Small intestine (tissue), 7 donors: ENCODE data around the gene BCL2L12. TPM values are rescaled to one million over a fixed set of nuclear protein-coding genes. Genes with fewer than 3 reads are reported as not detected.
"Not testable (repeated sequence)": the region's sequence is repeated elsewhere in the genome, so short reads cannot be mapped to it uniquely, and the experiment has no call there.

Experiments
- DNase-seq, 2 donors: peaks; one replicate each; pipeline versions ENCODE4 v3.0.0 to v3.0.0-alpha.2; 2013
- FAIRE-seq: peaks from 2 replicates; lab custom pipeline; 2012; peaks lifted over from hg19 to GRCh38; lab: Jason Lieb, UNC
- H3K27ac ChIP-seq, 3 donors: one replicate each; pipeline ENCODE4 v1.5.1; 2013; ENCODE audit warnings: low read length in 2 of 3, mild to moderate bottlenecking in 2 of 3, control low read depth in 1 of 3, inconsistent platforms in 1 of 3, low read depth in 1 of 3, moderate library complexity in 1 of 3
- H3K27me3 ChIP-seq, 3 donors: one replicate each; pipeline ENCODE4 v1.6.1; 2013; ENCODE audit warnings: low read length in 3 of 3, inconsistent platforms in 1 of 3; ENCODE audit not compliant: control insufficient read depth in 3 of 3, insufficient read depth in 3 of 3
- H3K36me3 ChIP-seq, 3 donors: one replicate each; pipeline ENCODE4 v1.6.1; 2013; ENCODE audit warnings: low read length in 3 of 3, inconsistent platforms in 1 of 3, low read depth in 1 of 3, mild to moderate bottlenecking in 1 of 3, moderate library complexity in 1 of 3; ENCODE audit not compliant: control insufficient read depth in 3 of 3, insufficient read depth in 2 of 3
- H3K4me1 ChIP-seq, 3 donors: one replicate each; pipeline ENCODE4 v1.6.1; 2013; ENCODE audit warnings: low read length in 2 of 3, inconsistent platforms in 1 of 3, low read depth in 1 of 3, mild to moderate bottlenecking in 1 of 3, moderate library complexity in 1 of 3; ENCODE audit not compliant: control insufficient read depth in 3 of 3, insufficient read depth in 2 of 3
- H3K4me3 ChIP-seq, 3 donors: one replicate each; pipeline ENCODE4 v1.5.1; 2013; ENCODE audit warnings: low read length in 3 of 3, control low read depth in 1 of 3, inconsistent platforms in 1 of 3, low read depth in 1 of 3, mild to moderate bottlenecking in 1 of 3, moderate library complexity in 1 of 3
- H3K9me3 ChIP-seq, 2 donors: one replicate each; pipeline ENCODE4 v1.6.1; 2013; ENCODE audit warnings: low read depth in 1 of 2, low read length in 1 of 2; ENCODE audit not compliant: control insufficient read depth in 2 of 2, insufficient read depth in 1 of 2
- WGBS, 3 donors: extraction: QIAGEN DNeasy Blood & Tissue Kit; methylation state at CpG; one replicate each; pipeline ENCODE4 v1.1.7; 2013; 5-methylcytosine and 5-hydroxymethylcytosine counted together
- polyA plus RNA-seq, 4 donors: library from polyadenylated mRNA; stranded (reverse) in 3 of 4; unstranded in 1 of 4; fragments of 200-250 nt in 3 of 4; fragments of 120-200 nt in 1 of 4; gene quantifications; one replicate each; pipeline versions ENCODE4 v1.2.1 to v1.2.3, GENCODE V29; 2013
- donor health status: healthy with polysubstance abuse.
- donor health status: control.
- donor health status: control.
- donor health status: Bipolar disorder and iron deficiency.
- donor health status: healthy.

Gene BCL2L12
- polyA plus RNA-seq, 4 donors: 11.2 to 36.6 (median 17.1) TPM

- H3K36me3 ChIP-seq: no peaks in the 10 kb centered on the region
- H3K4me1 ChIP-seq: no peaks in the 10 kb centered on the region
- no peak for FAIRE-seq
- H3K27me3 ChIP-seq: no peaks in the 10 kb centered on the region
- no peak overlapping the region for H3K27ac ChIP-seq
- DNase-seq: no peak
- H3K4me3 ChIP-seq: no peak overlapping the region
- H3K9me3 ChIP-seq: no peaks in the 10 kb centered on the region
- 45 to 69% (median 64%) methylated on average over 7 to 8 of the region's 8 CpGs for WGBS, 3 donors
Measured at GRCh38 chr19:49713236-49713845, 47.6 kb downstream of the BCL2L12 start.

GRCh38 chr19:49716154-49716553 lies 50.4 kb downstream of the BCL2L12 start:
- no peak for FAIRE-seq
- no peaks in the 10 kb centered on the region for H3K9me3 ChIP-seq
- H3K27ac ChIP-seq: no peak overlapping the region
- no peak for DNase-seq
- WGBS, 3 donors: 66 to 74% (median 72%) methylated on average over 3 of the region's 3 CpGs
- H3K27me3 ChIP-seq: no peaks in the 10 kb centered on the region
- no peaks in the 10 kb centered on the region for H3K36me3 ChIP-seq
- no peaks in the 10 kb centered on the region for H3K4me1 ChIP-seq
- H3K4me3 ChIP-seq: no peak overlapping the region

GRCh38 chr19:49718511-49718910 lies 52.8 kb downstream of the BCL2L12 start:
- Histone ChIP-seq H3K27ac (no peak overlapping the region), H3K36me3 (no peaks in the 10 kb centered on the region), H3K27me3 (no peaks in the 10 kb centered on the region), H3K9me3 (no peaks in the 10 kb centered on the region), H3K4me3 (no peak overlapping the region), H3K4me1 (no peaks in the 10 kb centered on the region)
- no peak for FAIRE-seq
- WGBS, 3 donors: 77 to 85% (median 83%) methylated on average over 8 of the region's 8 CpGs
- no peak for DNase-seq

GRCh38 chr19:49718991-49719390 lies 53.3 kb downstream of the BCL2L12 start:
- H3K4me3 ChIP-seq: no peak overlapping the region
- FAIRE-seq (no peak), DNase-seq (no peak)
- no peaks in the 10 kb centered on the region for H3K36me3 ChIP-seq
- no peak overlapping the region for H3K27ac ChIP-seq
- H3K4me1 ChIP-seq: no peaks in the 10 kb centered on the region
- H3K9me3 ChIP-seq: no peaks in the 10 kb centered on the region
- WGBS, 3 donors: 62 to 76% (median 69%) methylated on average over 6 of the region's 6 CpGs
- no peaks in the 10 kb centered on the region for H3K27me3 ChIP-seq

GRCh38 chr19:49719420-49719819 lies 53.7 kb downstream of the BCL2L12 start:
- H3K9me3 ChIP-seq, H3K36me3 ChIP-seq, H3K4me3 ChIP-seq, DNase-seq, FAIRE-seq, H3K27me3 ChIP-seq, H3K4me1 ChIP-seq, H3K27ac ChIP-seq: not testable (repeated sequence)
- 73 to 80% (median 78%) methylated on average over 21 to 22 of the region's 22 CpGs for WGBS, 3 donors

Other genes with a start within 250 kb of the BCL2L12 start
- gene PTH2, start 242.5 kb upstream of the BCL2L12 start, polyA plus RNA-seq: not detected
- gene GFY, start 240.5 kb upstream of the BCL2L12 start, polyA plus RNA-seq: not detected
- gene SLC17A7, start 224.4 kb upstream of the BCL2L12 start, polyA plus RNA-seq: 1 to 10 TPM in 1 of 4 donors, under 1 TPM in 3; 0.09 to 1.1 (median 0.25) TPM
- gene PIH1D1, start 214.1 kb upstream of the BCL2L12 start, polyA plus RNA-seq: 100 to 1,000 TPM in 1 of 4 donors, 10 to 100 TPM in 3; 81.1 to 115 (median 89.6) TPM
- 100 to 1,000 TPM in 2 of 4 donors, 10 to 100 TPM in 2; 26.3 to 130 (median 83.6) TPM for gene ALDH16A1, start 212.7 kb upstream of the BCL2L12 start, polyA plus RNA-seq
- gene FLT3LG, start 191.7 kb upstream of the BCL2L12 start, polyA plus RNA-seq: 1 to 10 TPM; 4.9 to 10.0 (median 8.2) TPM
- 1,000 to 10,000 TPM; 2,350 to 5,026 (median 3,831) TPM for gene RPL13A, start 178.3 kb upstream of the BCL2L12 start, polyA plus RNA-seq
- gene RPS11, start 169.5 kb upstream of the BCL2L12 start, polyA plus RNA-seq: 1,000 to 10,000 TPM; 2,854 to 5,067 (median 4,011) TPM
- gene FCGRT, start 153.3 kb upstream of the BCL2L12 start, polyA plus RNA-seq: 100 to 1,000 TPM; 354 to 583 (median 513) TPM
- gene RCN3, start 137.9 kb upstream of the BCL2L12 start, polyA plus RNA-seq: 100 to 1,000 TPM in 2 of 4 donors, 10 to 100 TPM in 2; 38.0 to 687 (median 248) TPM
- gene NOSIP, start 85.4 kb upstream of the BCL2L12 start, polyA plus RNA-seq: 100 to 1,000 TPM in 3 of 4 donors, 10 to 100 TPM in 1; 51.8 to 181 (median 134) TPM
- 10 to 100 TPM; 14.2 to 23.7 (median 18.0) TPM for gene PRRG2, start 84.6 kb upstream of the BCL2L12 start, polyA plus RNA-seq
- gene PRR12, start 74.8 kb upstream of the BCL2L12 start, polyA plus RNA-seq: 10 to 100 TPM in 2 of 4 donors, 1 to 10 TPM in 2; 2.4 to 18.4 (median 8.0) TPM
- gene RRAS, start 25.8 kb upstream of the BCL2L12 start, polyA plus RNA-seq: 100 to 1,000 TPM in 2 of 4 donors, 10 to 100 TPM in 2; 30.6 to 105 (median 85.5) TPM
- gene SCAF1, start 23.7 kb upstream of the BCL2L12 start, polyA plus RNA-seq: 10 to 100 TPM; 10.5 to 36.2 (median 19.8) TPM
- 100 to 1,000 TPM in 2 of 4 donors, 10 to 100 TPM in 2; 92.1 to 255 (median 119) TPM for gene IRF3, start 76 bp upstream of the BCL2L12 start, polyA plus RNA-seq
- gene PRMT1, start 11.3 kb downstream of the BCL2L12 start, polyA plus RNA-seq: 100 to 1,000 TPM in 2 of 4 donors, 10 to 100 TPM in 2; 56.8 to 194 (median 94.7) TPM
- gene ADM5, start 23.7 kb downstream of the BCL2L12 start, polyA plus RNA-seq: 1 to 10 TPM in 1 of 4 donors, under 1 TPM in 2, not detected in 1; 0.27 to 2.7 (median 0.84) TPM
- 1 to 10 TPM in 2 of 4 donors, not detected in 2; 1.9 to 4.5 TPM for gene CPT1C, start 25.2 kb downstream of the BCL2L12 start, polyA plus RNA-seq
- under 1 TPM in 3 of 4 donors, not detected in 1; 0.07 to 0.54 (median 0.28) TPM for gene TSKS, start 97.4 kb downstream of the BCL2L12 start, polyA plus RNA-seq
- 10 to 100 TPM; 34.7 to 58.8 (median 53.6) TPM for gene AP2A1, start 101.1 kb downstream of the BCL2L12 start, polyA plus RNA-seq
- gene FUZ, start 147.4 kb downstream of the BCL2L12 start, polyA plus RNA-seq: 10 to 100 TPM in 2 of 4 donors, 1 to 10 TPM in 2; 4.1 to 21.0 (median 10.0) TPM
- gene MED25, start 152.4 kb downstream of the BCL2L12 start, polyA plus RNA-seq: 10 to 100 TPM; 26.7 to 58.7 (median 41.2) TPM
- gene PTOV1, start 185.2 kb downstream of the BCL2L12 start, polyA plus RNA-seq: 100 to 1,000 TPM in 2 of 4 donors, 10 to 100 TPM in 2; 71.4 to 137 (median 88.0) TPM
- gene PNKP, start 201.6 kb downstream of the BCL2L12 start, polyA plus RNA-seq: 10 to 100 TPM; 45.9 to 57.0 (median 49.7) TPM
- gene AKT1S1, start 211.4 kb downstream of the BCL2L12 start, polyA plus RNA-seq: 10 to 100 TPM; 30.6 to 54.9 (median 37.5) TPM
- 10 to 100 TPM; 23.6 to 52.6 (median 36.4) TPM for gene TBC1D17, start 211.8 kb downstream of the BCL2L12 start, polyA plus RNA-seq
- 1 to 10 TPM in 3 of 4 donors, not detected in 1; 1.0 to 3.8 (median 1.3) TPM for gene IL4I1, start 231.0 kb downstream of the BCL2L12 start, polyA plus RNA-seq